HG03097 (cell line): ENCODE results near the gene PCGF1.
"Not testable (repeated sequence)": the region's sequence is repeated elsewhere in the genome, so short reads cannot be mapped to it uniquely, and the experiment has no call there.

Experiments used
- ATAC-seq: cut with Tn5 transposase; IDR thresholded peaks from one replicate; pipeline ENCODE4 v1.9.1; 2021; ENCODE audit not compliant: unreplicated experiment, low FRiP score

PCGF1 gene

DNA sequence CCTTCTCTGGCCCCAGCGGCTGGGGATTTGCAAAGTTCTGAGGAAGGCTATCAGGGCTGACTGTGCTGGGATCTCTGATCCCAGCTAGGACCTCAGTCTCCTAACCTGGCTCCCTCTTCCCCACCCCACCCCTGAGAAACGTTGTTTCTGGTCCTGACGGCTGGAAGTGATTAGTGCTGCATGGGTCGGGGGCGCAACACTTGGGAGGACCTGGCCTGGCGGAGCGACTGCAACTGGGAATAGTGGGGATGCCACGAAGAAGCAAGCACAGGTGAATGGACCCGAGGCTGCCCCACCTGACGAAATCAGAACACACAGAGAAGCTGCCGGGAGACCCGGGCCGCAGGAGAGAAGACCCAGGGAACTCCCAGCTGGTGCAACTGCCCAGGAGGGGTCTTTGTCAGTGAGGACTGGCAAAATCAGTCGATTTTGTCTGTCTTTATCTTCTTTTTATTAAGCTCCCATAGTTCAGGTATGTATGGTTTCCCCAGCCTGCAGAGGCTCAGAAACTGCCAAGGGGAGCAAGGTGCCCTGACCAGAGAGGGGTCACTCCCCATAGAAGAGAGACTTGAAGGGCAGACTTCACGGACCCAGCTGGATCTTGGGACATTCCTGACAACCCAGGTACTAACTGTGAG is 7.4 kb downstream of the PCGF1 start:
- no peak for ATAC-seq

DNA sequence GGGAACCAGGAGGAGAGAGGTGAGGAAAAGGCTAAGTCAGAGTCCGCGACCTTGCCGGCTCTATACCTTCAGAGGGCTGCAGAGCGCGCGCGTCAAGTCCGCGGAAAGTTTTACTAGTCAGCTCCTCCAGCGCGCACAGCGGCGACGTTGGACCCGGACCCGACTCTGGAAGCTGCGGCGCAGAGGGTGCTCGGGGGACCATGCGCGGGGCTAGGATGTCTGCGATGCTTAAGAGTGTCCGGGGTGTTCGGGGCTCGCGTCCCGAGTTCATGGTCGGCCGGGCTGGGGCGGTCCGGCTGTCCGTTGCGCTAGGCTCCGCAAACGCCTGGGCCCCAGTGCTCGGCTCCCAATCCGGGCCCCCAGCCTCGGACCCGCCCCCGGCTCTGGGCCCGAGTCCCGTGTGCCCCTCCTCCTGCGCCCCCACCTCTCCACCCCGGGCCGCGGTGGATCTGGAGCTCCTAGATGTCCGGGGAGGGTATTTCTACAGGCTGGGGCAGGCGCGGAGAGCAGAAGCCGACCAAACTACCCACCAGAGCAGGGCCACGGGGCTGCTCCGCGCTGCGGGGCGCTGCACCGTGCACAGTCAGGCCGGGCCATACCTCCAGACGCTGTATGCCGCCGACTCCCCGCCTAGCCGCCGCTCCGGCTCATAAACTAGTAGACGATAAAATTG is 8.1 kb downstream of the PCGF1 start, which contains the start of gene LBX2:
Gene LBX2, minus strand, starts transcription at position 337 of the 673 bp plus-strand sequence. Its CDS starts 66 bp downstream, at position 271.
- no peak for ATAC-seq

DNA sequence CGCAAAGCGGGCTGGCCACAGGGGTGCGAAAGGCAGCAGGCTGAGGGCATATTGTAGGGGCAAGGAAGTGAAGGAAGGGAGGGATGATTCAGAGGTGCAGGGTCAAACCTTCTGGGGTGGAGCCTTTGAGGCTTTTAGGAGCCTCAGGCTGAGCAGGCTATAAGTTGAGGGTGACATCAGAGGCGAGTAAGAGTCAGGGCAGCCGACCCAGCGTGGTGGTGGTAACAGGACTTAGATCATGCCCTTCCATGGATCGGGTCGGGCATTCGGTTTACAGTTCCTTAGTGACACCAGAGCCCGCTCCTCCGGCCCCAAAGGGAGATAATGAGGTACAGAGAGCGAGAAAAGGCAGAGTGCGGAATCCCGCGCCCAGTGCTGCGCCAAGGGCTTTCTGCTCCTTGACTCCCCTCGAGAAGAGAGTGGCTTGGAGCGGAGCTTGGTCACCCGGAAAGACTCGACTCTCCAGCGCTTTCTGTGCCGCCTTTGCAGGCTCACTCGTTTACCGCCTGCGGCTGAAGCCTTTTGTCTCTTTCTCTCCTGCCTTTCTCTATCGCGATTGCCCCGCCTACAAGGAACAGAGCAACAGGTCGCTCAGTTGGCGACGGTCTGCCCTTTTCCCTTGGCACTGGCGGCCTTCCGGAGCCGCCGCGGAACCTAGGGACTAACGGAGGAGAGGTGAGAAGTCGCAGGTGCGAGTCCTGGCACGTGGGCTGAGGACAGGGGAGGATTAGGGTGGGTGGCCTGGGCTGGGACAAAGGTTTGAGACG is 8.8 kb downstream of the PCGF1 start:
- no peak for ATAC-seq

DNA sequence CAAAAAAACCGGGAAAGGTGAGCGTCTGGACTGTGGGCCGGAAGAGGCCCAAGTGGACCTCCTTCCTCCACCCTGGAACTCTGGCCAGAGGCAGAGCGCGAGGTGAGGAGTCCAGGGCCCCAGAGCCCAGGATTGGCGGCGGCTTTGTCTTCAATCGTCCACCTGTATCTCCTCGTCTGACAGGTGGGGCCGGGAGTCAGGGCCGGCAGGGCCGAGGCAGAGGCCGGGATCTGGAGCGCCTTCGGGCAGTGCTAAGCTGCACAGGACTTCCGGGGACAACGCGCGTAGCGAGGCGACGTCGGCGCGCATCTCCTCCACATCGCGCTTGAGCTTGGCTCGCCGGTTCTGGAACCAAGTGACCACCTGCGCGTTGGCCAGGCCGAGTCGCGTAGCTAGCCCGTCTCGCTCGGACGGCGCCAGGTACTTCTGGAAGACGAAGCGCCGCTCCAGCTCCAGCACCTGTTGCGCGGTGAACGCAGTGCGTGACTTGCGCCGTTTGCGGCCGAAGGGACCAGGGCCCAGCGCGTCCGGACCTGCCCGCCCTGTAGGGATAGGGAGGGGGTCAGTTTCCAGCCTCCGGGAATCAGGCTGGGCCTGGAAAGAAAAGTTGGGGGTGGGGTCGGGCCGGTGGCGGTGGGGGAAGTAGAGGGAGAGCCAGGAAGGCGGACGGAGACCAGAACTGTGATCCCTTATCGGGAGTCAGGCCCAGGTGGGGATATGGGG is 9.6 kb downstream of the PCGF1 start:
- ATAC-seq = no peak

DNA sequence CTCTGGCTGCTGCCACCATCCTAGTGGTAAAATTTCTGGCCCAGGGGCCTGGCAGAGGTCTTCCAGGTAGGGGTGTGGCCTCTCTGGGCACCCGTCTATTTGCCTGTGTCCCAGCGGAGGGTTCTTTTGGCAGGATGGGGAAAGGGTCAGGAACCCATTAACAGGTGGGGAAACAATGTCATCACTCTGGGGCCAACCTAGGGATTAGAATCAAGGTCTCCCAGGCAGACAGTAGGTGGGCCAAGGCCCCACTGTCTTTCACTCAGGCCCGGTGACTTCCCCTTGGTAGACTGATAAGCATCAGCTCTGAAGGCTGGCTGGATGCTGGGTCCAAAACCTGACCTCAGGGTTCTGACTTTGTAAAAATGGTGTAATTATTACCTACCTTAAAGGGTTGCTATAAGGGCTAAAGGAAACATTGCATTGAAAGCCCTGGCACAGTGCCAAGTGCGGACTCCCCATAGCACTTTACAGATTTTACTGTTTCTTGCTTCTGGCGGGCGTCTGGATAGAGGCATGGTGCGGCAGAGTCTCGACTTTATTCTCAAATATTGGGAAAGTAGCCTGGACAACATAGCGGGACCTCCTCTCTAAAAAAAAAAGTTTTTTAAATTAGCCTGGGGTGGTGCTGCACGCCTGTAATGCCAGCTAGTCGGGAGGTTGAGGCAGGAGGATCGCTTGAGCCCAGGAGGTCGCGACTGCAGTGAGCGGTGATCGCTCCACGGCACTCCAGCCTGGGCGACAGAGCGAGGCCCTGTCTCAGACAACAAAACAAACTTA is 10.3 kb downstream of the PCGF1 start:
- ATAC-seq = no peak

DNA sequence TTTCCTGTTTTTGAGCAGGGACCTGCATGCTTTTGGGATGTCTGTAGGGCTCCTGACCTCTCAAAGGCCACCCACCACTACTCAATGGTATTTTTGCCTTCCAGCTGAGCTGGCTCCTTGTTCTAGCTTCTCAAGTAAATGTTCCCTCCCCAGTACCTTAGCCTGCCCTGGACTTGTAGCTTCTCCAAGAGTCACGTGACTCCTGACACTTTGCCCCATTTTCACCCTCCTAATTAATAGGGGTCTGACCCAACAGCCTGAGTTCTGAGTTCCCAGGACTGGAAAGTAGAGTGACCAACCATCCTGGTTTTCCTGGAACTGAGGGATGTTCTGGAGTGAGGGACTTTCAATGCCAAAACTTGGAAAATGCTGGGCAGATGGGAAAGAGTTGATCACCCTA is 12.1 kb downstream of the PCGF1 start:
- ATAC-seq = no peak

- no peak for ATAC-seq
Measured at GRCh38 chr2:74493546-74493945, 13.9 kb downstream of the PCGF1 start.

- no peak for ATAC-seq
Measured at GRCh38 chr2:74491648-74492544, 15.6 kb downstream of the PCGF1 start.

- ATAC-seq = no peak
Measured at GRCh38 chr2:74489906-74490305, 17.6 kb downstream of the PCGF1 start.

DNA sequence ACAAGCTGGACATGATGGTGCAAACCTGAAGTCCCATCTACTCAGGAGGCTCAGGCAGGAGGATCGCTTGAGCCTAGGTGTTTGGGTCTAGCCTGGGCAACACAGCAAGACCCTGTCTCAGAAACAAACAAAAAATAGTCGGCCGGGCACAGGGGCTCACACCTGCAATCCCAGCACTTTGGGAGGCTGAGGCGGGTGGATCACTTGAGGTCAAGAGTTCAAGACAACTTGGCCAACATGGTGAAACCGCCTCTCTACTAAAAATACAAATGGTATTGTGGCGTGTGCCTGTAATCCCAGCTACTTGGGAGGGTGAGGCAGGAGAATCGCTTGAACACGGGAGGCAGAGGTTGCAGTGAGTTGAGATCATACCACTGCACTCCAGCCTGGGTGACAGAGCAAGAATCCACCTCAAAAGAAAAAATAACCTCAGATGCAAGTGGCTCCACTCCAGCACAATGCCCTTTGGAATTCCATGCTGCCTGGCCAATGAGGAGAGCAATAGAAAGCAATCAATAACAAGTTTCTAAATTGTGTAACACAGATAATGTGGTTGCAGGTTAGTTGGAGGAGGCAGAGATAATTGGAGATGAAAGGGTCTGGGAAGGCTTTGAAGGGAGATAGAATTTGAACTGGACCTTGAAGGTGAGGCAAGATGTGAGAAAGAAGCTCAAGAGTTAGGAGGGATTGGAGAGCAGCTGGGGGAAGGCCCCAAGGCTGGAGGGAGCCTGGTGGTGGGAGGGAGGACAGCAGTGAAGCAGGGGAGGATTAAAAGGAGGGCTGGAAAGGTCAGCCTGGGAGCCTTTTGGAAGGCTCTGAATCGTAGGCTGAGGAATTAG is 18.6 kb downstream of the PCGF1 start:
- ATAC-seq = no peak

GRCh38 chr2:74486141-74486540 is 21.4 kb downstream of the PCGF1 start:
- ATAC-seq = no peak

DNA sequence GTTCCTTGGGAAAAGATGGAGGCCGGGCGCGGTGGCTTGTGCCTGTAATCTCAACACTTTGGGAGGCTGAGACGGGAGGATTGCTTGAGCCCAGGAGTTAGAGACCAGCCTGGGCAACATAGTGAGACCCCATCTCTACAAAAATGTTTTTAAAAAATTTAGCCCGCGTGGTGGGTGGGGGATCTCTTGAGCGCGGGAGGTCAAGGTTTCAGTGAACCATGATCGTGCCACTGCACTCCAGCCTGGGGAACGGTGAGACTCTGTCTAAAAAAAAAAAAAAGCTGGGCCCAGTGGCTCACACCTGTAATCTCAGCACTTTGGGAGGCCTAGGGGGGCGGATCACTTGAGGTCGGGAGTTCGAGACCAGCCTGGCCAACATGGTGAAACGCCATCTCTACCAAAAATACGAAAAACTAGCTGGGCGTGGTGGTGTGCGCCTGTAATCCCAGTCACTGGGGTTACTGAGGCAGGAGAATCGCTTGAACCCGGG is 23.8 kb downstream of the PCGF1 start:
- ATAC-seq = not testable (repeated sequence)

DNA sequence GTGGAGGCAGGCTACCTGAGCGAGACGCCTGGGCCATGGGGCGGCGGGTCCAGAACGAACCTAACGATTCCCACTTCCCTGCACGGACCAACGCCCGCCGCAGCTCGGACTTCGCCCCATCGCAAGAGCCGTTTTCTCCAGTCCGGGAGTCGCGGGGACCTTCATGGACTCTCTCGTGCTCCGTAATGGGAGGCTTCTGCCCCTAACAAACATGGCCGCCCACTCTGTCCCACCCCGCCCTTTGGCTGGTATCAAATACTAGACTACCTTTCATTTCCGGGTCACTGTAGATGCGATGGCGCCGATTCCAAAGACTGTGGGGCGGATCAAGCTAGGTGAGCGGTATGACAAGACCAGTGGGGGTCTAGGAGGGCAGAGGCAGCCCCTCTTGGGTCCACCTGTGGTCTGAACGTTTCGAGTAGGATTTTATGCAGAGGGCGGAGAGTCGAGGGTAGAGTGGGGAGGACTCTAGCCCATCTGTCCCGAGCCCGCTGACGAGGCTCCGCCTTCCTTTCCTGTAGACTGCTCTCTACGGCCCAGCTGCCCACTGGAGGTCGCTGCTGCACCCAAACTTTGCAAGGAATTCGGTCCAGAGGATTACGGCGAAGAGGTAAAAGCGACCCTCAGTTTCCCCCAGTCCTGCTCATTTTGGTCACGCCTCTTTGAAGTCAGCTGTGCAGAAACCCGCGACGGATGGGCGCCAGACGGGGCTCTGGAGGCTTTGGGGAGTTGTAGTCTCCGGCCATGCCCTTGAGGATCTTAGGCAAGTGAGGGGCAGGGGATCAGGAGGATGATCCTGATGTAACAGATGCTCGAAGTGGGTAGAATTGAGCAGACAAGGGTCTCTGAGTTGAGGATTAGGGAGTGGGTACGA is 24.5 kb downstream of the PCGF1 start, which contains the start of the genes CCDC142 and TTC31:
Gene CCDC142, minus strand, starts transcription at position 198 of the 874 bp plus-strand sequence. Its CDS starts 161 bp downstream, at position 37.
Gene TTC31, plus strand, starts transcription at position 281 of the 874 bp plus-strand sequence. Its CDS starts 15 bp downstream, at position 296.
- ATAC-seq = peak; percentile 84

DNA sequence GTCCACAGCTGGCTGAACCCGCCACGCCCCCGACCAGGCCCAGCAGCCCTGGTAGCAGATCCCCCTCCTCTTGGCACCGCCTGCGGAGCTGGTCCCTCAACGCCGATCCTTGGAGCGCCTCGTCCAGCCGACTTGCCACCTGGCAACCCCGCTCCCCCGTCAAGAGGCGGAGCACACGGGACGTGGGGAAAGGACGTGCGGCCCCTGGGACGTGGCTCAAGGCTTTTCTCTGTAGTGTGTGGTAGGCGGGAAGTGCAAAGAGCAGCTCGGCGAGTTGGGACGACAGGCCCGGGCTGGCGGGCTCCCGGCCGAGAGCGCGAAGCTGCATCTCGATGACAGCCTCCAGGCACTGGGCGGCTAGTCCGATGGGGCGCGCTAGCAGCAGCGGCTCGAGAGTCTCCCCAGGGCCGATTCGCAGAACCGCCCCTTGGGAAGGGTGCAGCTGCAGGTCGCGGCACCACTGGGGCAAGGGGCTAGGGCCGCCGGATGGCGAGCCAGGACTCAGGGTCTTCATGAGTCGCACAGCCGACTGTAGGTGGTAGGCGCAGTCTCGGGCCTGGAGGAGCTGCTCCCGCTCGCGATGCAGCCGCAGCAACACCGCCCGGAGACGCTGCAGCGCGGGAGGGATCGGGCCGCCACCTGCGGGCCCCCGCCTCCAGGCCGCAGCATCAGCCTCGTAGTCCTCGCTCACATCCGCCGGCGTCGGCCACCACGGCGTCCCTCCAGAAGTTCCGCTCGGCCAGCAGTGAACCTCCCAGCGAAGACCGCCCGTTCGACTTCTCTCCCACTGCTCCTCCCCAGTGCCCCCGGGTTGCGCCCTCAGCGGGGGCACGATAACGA is 25.3 kb downstream of the PCGF1 start:
- ATAC-seq = peak; percentile 43

DNA sequence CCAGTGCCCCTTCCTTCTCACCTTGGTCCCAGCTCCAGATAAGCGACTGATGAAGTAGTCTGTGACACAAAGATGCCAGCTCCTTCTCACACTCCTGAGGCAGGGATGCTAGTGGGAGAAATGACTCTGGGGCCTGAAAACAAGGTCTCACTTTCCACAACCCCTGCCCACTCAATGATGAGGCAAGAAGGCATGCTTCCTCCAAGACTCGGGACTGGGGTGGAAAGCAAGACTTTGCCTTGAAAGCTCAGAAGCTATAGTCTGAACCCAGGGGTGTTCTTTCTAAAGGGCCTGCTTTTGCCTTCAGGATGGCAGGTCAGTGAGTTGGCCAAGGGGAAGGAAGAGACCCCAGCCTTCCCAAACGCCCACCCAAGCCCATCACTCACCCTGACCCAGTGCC is 26.1 kb downstream of the PCGF1 start:
- no peak for ATAC-seq

GRCh38 chr2:74474899-74475298 is 32.6 kb downstream of the PCGF1 start:
- no peak for ATAC-seq
